H1 (cell line): ENCODE data around the gene CDH18. TPM values are rescaled to one million over a fixed set of nuclear protein-coding genes. Genes with fewer than 3 reads are reported as not detected.

Source experiments
- CTCF ChIA-PET: fragments of 300-600 bp; sonication (Branson Sonifier 250); formaldehyde crosslinking; loops from one replicate; lab custom pipeline; 2021; ENCODE audit not compliant: partially characterized antibody; lab: Charles Lee
- POLR2A ChIA-PET: fragments of 300-600 bp; sonication (Branson Sonifier 250); formaldehyde crosslinking; loops from one replicate; lab custom pipeline; 2021; ENCODE audit warnings: inconsistent platforms; ENCODE audit not compliant: partially characterized antibody; lab: Charles Lee
- DNase-seq, 2 experiments: peaks; one replicate each; pipeline versions ENCODE4 v3.0.0 to v3.0.0-alpha.2; 2010 to 2022; ENCODE audit warnings: low spot score in 2 of 2, low read depth in 1 of 2, mixed read lengths in 1 of 2
- FAIRE-seq: peaks from 2 replicates; lab custom pipeline; 2011; peaks lifted over from hg19 to GRCh38; lab: Jason Lieb, UNC
- H2AFZ ChIP-seq: 2 replicates; pipeline ENCODE4 v1.8.1; 2012; ENCODE audit warnings: low read length, inconsistent platforms
- H2AK5ac ChIP-seq: 2 replicates; pipeline ENCODE4 v1.6.1; 2013; ENCODE audit warnings: low read depth, low read length
- H2BK120ac ChIP-seq: replicated peaks from 2 replicates; pipeline ENCODE3; 2013; ENCODE audit warnings: low read depth, low read length, inconsistent platforms
- H2BK12ac ChIP-seq: 2 replicates; pipeline ENCODE4 v1.6.1; 2013; ENCODE audit warnings: low read depth, low read length
- H2BK15ac ChIP-seq: 2 replicates; pipeline ENCODE4 v1.6.1; 2013; ENCODE audit warnings: low read length
- H2BK20ac ChIP-seq: 2 replicates; pipeline ENCODE4 v1.6.1; 2013; ENCODE audit warnings: low read length
- H2BK5ac ChIP-seq: 2 replicates; pipeline ENCODE4 v1.6.1; 2013; ENCODE audit warnings: low read depth, low read length
- H3K14ac ChIP-seq: 2 replicates; pipeline ENCODE4 v1.6.1; 2013; ENCODE audit warnings: inconsistent platforms; ENCODE audit not compliant: insufficient read length
- H3K18ac ChIP-seq: 2 replicates; pipeline ENCODE4 v1.6.1; 2013; ENCODE audit warnings: low read length; ENCODE audit errors: extremely low read depth
- H3K23ac ChIP-seq: 2 replicates; pipeline ENCODE4 v1.6.1; 2013; ENCODE audit warnings: inconsistent platforms; ENCODE audit not compliant: insufficient read length
- H3K23me2 ChIP-seq: 2 replicates; pipeline ENCODE4 v1.6.1; 2013; ENCODE audit warnings: low read depth, low read length
- H3K27ac ChIP-seq: 2 replicates; pipeline ENCODE4 v1.6.1; 2011; ENCODE audit warnings: low read depth, low read length, inconsistent platforms
- H3K27me3 ChIP-seq, 4 experiments: replicated peaks in 1 of 4; 1 replicate in 1 of 4; 2 replicates in 3 of 4; pipeline versions ENCODE4 v1.6.1 to v1.8.1; 2011 to 2013; ENCODE audit warnings: low read length in 3 of 4, mild to moderate bottlenecking in 3 of 4, inconsistent platforms in 2 of 4, mixed read lengths in 2 of 4, moderate library complexity in 1 of 4; ENCODE audit not compliant: control insufficient read depth in 3 of 4, insufficient read depth in 3 of 4; ENCODE audit errors: extremely low read depth in 1 of 4
- H3K36me3 ChIP-seq, 4 experiments: 2 replicates each; pipeline versions ENCODE4 v1.6.1 to v1.8.1; 2011 to 2013; ENCODE audit warnings: mild to moderate bottlenecking in 4 of 4, low read length in 3 of 4, moderate library complexity in 2 of 4, control low read depth in 1 of 4, inconsistent platforms in 1 of 4; ENCODE audit not compliant: insufficient read depth in 4 of 4, control insufficient read depth in 2 of 4
- H3K4ac ChIP-seq: replicated peaks from 2 replicates; pipeline ENCODE3; 2013; ENCODE audit warnings: low read length, low read depth, mixed read lengths, inconsistent platforms; ENCODE audit not compliant: insufficient read length
- H3K4me1 ChIP-seq, 4 experiments: replicated peaks in 1 of 4; 1 replicate in 1 of 4; 2 replicates in 3 of 4; pipeline versions ENCODE4 v1.6.1 to v1.8.1; 2011 to 2013; ENCODE audit warnings: low read length in 3 of 4, inconsistent platforms in 2 of 4, mixed read lengths in 1 of 4; ENCODE audit not compliant: insufficient read depth in 4 of 4, control insufficient read depth in 3 of 4
- H3K4me2 ChIP-seq, 2 experiments: 2 replicates each; pipeline versions ENCODE4 v1.6.1 to v1.8.1; 2011 to 2013; ENCODE audit warnings: low read depth in 2 of 2, low read length in 2 of 2, control low read depth in 1 of 2, inconsistent platforms in 1 of 2, mild to moderate bottlenecking in 1 of 2; ENCODE audit not compliant: insufficient read depth in 1 of 2
- H3K4me3 ChIP-seq, 4 experiments: fragments of 200-600, 300-600 bp in 1 of 4; sonication (generic), shearing (Covaris generic), sonication (Bioruptor Twin) in 1 of 4; 2 replicates each; pipeline versions ENCODE4 v1.5.1 to v1.8.1; 2011 to 2016; ENCODE audit warnings: low read length in 4 of 4, low read depth in 3 of 4, control low read depth in 2 of 4, inconsistent platforms in 2 of 4, mild to moderate bottlenecking in 2 of 4, mixed read lengths in 1 of 4, moderate library complexity in 1 of 4; ENCODE audit not compliant: insufficient read depth in 2 of 4; ENCODE audit errors: extremely low read depth in 1 of 4
- H3K56ac ChIP-seq: replicated peaks from 2 replicates; pipeline ENCODE3; 2013; ENCODE audit warnings: low read depth, mild to moderate bottlenecking, mixed read lengths, low read length, inconsistent platforms; ENCODE audit not compliant: insufficient read length
- H3K79me1 ChIP-seq: 2 replicates; pipeline ENCODE4 v1.6.1; 2013; ENCODE audit warnings: low read depth, low read length, control low read depth
- H3K79me2 ChIP-seq, 2 experiments: 2 replicates each; pipeline versions ENCODE4 v1.6.1 to v1.8.1; 2012 to 2013; ENCODE audit warnings: low read length in 2 of 2, mild to moderate bottlenecking in 2 of 2, inconsistent platforms in 1 of 2; ENCODE audit not compliant: insufficient read depth in 2 of 2, control insufficient read depth in 1 of 2
- H3K9ac ChIP-seq, 4 experiments: replicated peaks in 1 of 4; 1 replicate in 1 of 4; 2 replicates in 3 of 4; pipeline versions ENCODE4 v1.6.1 to v1.8.1; 2011 to 2013; ENCODE audit warnings: low read depth in 3 of 4, low read length in 3 of 4, control low read depth in 2 of 4, mild to moderate bottlenecking in 2 of 4, moderate library complexity in 2 of 4, inconsistent platforms in 1 of 4; ENCODE audit errors: extremely low read depth in 1 of 4
- H3K9me3 ChIP-seq, 2 experiments: 2 replicates each; pipeline versions ENCODE4 v1.6.1 to v1.8.1; 2012 to 2013; ENCODE audit warnings: mild to moderate bottlenecking in 2 of 2, moderate library complexity in 2 of 2, control low read depth in 1 of 2, inconsistent platforms in 1 of 2, low read depth in 1 of 2, low read length in 1 of 2, mixed read lengths in 1 of 2; ENCODE audit not compliant: insufficient read depth in 2 of 2
- H4K20me1 ChIP-seq, 2 experiments: replicated peaks in 1 of 2; 2 replicates each; pipeline versions ENCODE3 to v1.8.1; 2011 to 2013; ENCODE audit warnings: inconsistent platforms in 2 of 2, low read length in 2 of 2, mild to moderate bottlenecking in 1 of 2; ENCODE audit not compliant: insufficient read depth in 2 of 2, control insufficient read depth in 1 of 2
- H4K5ac ChIP-seq: 2 replicates; pipeline ENCODE4 v1.6.1; 2013; ENCODE audit warnings: low read length, low read depth, mixed read lengths, inconsistent platforms; ENCODE audit not compliant: insufficient read length
- H4K8ac ChIP-seq: 2 replicates; pipeline ENCODE4 v1.8.0; 2013; ENCODE audit warnings: mild to moderate bottlenecking, moderate library complexity, low read length, inconsistent platforms; ENCODE audit not compliant: insufficient read depth; ENCODE audit errors: extremely low read depth
- H4K91ac ChIP-seq: replicated peaks from 2 replicates; pipeline ENCODE3; 2013; ENCODE audit warnings: low read length, mixed read lengths, inconsistent platforms; ENCODE audit not compliant: insufficient read length
- CBX8 ChIP-seq: fragments of 300-800, 300-1000 bp; sonication (generic); IDR thresholded peaks from 2 replicates; pipeline ENCODE4 v1.7.1; 2016; ENCODE audit warnings: low read depth, low read length, borderline replicate concordance
- CEBPB ChIP-seq: IDR thresholded peaks from 2 replicates; pipeline ENCODE4 v1.6.1; 2012; ENCODE audit warnings: low read depth, low read length
- NRF1 ChIP-seq: IDR thresholded peaks from 2 replicates; pipeline ENCODE4 v1.6.1; 2011; ENCODE audit warnings: mild to moderate bottlenecking, low read depth, low read length, improper control_type of control experiment
- TCF12 ChIP-seq: IDR thresholded peaks from 2 replicates; pipeline ENCODE4 v1.6.1; 2011; ENCODE audit warnings: low read depth, mild to moderate bottlenecking, low read length
- YY1 ChIP-seq: IDR thresholded peaks from 2 replicates; pipeline ENCODE4 v1.6.1; 2011; ENCODE audit warnings: low read depth, mild to moderate bottlenecking, low read length
- polyA plus RNA-seq, 7 experiments: library from polyadenylated mRNA; depleted of rRNA in 3 of 7; stranded (reverse) in 5 of 7; unstranded in 2 of 7; fragments of >200 nt in 5 of 7; fragments of 200-250 nt in 2 of 7; gene quantifications; 1 replicate in 5 of 7; 2 replicates in 1 of 7; 4 replicates in 1 of 7; pipeline versions ENCODE4 v1.2.1 to v1.2.3, GENCODE V29; 2011 to 2013; ENCODE audit warnings: missing spikeins in 2 of 7, mixed read lengths in 2 of 7
- total RNA-seq: library from RNA; stranded (reverse); fragmentation: NEBNext Ultra II Directional; extraction: Animal tissue kit (Norgen Biotek cat#: 25700); gene quantifications from 2 replicates; pipeline ENCODE4 v1.2.1, GENCODE V29; 2021

CDH18 gene
- total and polyA plus RNA-seq, 2 of the 8 experiments (the other 6 are each of a cell fraction or from before 2014, with no cell fraction given), result 0.30 to 0.32 TPM

DNA sequence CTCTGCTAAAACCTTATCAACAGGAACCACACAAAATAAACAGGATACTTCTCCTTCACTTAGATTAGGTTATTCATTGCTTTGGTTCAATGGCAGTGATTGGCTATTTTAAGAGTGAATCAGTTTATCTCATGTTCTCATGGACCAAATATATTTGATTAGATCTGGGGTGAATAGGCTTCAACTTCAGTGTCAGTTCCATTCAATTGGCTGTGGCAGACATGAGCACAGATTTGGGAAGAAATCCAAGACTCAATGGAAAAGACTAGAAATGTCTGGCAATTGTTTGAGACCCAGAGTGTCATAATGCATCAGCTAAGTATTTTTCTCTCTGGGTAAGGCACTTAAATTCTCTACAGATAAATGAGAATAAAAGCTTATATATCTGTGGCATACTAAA, 37.1 kb downstream of the CDH18 start:
- H3K23ac ChIP-seq, result no peak overlapping the region
- no peak overlapping the region for H3K14ac ChIP-seq
- H3K4me1 ChIP-seq, result no peaks in the 10 kb centered on the region
- H4K91ac ChIP-seq, result no peak overlapping the region
- H2BK12ac ChIP-seq, result no peak overlapping the region
- no peak overlapping the region for H4K5ac ChIP-seq
- H4K20me1 ChIP-seq, result no peaks in the 10 kb centered on the region
- H3K27me3 ChIP-seq, result no peaks in the 10 kb centered on the region
- H2BK120ac ChIP-seq, result no peak overlapping the region
- no peak overlapping the region for H2BK5ac ChIP-seq
- H3K79me2 ChIP-seq, result no peaks in the 10 kb centered on the region
- H3K56ac ChIP-seq, result no peak overlapping the region
- DNase-seq (no peak), FAIRE-seq (no peak)
- no peak overlapping the region for H3K18ac ChIP-seq
- ChIA-PET POLR2A (no interaction called here), CTCF (interaction anchor here (0.6 kb wide), 1 partner anchor 1443 kb away, joined by 3 read pairs; no protein-coding TSS in a partner anchor)
- no peak overlapping the region for H2BK20ac ChIP-seq
- H3K79me1 ChIP-seq, result no peaks in the 10 kb centered on the region
- no peak overlapping the region for H2AK5ac ChIP-seq
- no peak overlapping the region for H3K4me2 ChIP-seq
- no peak overlapping the region for H3K4me3 ChIP-seq
- no peak for TF ChIP-seq NRF1
- TF ChIP-seq CEBPB, result no peak
- no peak for TF ChIP-seq CBX8
- TF ChIP-seq TCF12, result no peak
- TF ChIP-seq YY1, result no peak
- H2BK15ac ChIP-seq, result no peak overlapping the region
- no peak overlapping the region for H4K8ac ChIP-seq
- H3K23me2 ChIP-seq, result no peaks in the 10 kb centered on the region
- H2AFZ ChIP-seq, result no peak overlapping the region
- no peaks in the 10 kb centered on the region for H3K36me3 ChIP-seq
- H3K4ac ChIP-seq, result no peak overlapping the region
- no peak overlapping the region for H3K27ac ChIP-seq
- no peak overlapping the region for H3K9ac ChIP-seq
- no peaks in the 10 kb centered on the region for H3K9me3 ChIP-seq
